ENCODE results near the gene FAM83F. TPM values are rescaled to one million over a fixed set of nuclear protein-coding genes. Genes with fewer than 3 reads are reported as not detected.
"Not testable (repeated sequence)": the region's sequence is repeated elsewhere in the genome, so short reads cannot be mapped to it uniquely, and the experiment has no call there.

Gene FAM83F
- total and polyA plus RNA-seq, 7 donors, result under 0.01 to 19.5 (median 0.71) TPM

- Histone ChIP-seq H3K27ac (no peak overlapping the region), H3K4me1 (no peaks in the 10 kb centered on the region), H3K27me3 (no peaks in the 10 kb centered on the region), H3K9me3 (no peaks in the 10 kb centered on the region), H3K36me3 (no peaks in the 10 kb centered on the region), H3K4me3 (no peak overlapping the region)
- no peak for DNase-seq
- TF ChIP-seq CTCF (IDR thresholded peaks at IDR 0.05) (no peak), EP300 (IDR thresholded peaks at IDR 0.05) (no peak), POLR2A (IDR thresholded peaks at IDR 0.05) (no peak), POLR2AphosphoS5 (IDR thresholded peaks at IDR 0.05) (no peak)
- intact Hi-C loops (cut with DNase I), result no loop called here
- 65 to 89% methylated on average over 8 of the region's 8 CpGs for WGBS, 2 donors
Measured at GRCh38 chr22:39949964-39950737, 44.6 kb upstream of the FAM83F start.

- H3K27ac ChIP-seq; DNase-seq; H3K27me3 ChIP-seq; H3K4me1 ChIP-seq; intact Hi-C loops (cut with DNase I); H3K36me3 ChIP-seq; H3K9me3 ChIP-seq; H3K4me3 ChIP-seq: not testable (repeated sequence)
- WGBS, 2 donors, result 58 to 92% methylated on average over 11 of the region's 11 CpGs
Measured at GRCh38 chr22:39951603-39952293, 43.0 kb upstream of the FAM83F start.

- DNase-seq, result no peak
- Histone ChIP-seq H3K27me3 (no peaks in the 10 kb centered on the region), H3K4me1 (no peaks in the 10 kb centered on the region), H3K9me3 (no peaks in the 10 kb centered on the region), H3K27ac (no peak overlapping the region), H3K4me3 (no peak overlapping the region), H3K36me3 (no peaks in the 10 kb centered on the region)
- TF ChIP-seq EP300 (IDR thresholded peaks at IDR 0.05), result no peak
- no peak for TF ChIP-seq POLR2A (IDR thresholded peaks at IDR 0.05)
- TF ChIP-seq CTCF (IDR thresholded peaks at IDR 0.05), result no peak
- intact Hi-C loops (cut with DNase I), result no loop called here
- 77 to 86% methylated on average over 6 of the region's 6 CpGs for WGBS, 2 donors
Measured at GRCh38 chr22:39952347-39952746, 42.4 kb upstream of the FAM83F start.

GRCh38 chr22:39953101-39953500 is 41.7 kb upstream of the FAM83F start:
- H3K27me3 ChIP-seq, result no peaks in the 10 kb centered on the region
- TF ChIP-seq POLR2AphosphoS5 (IDR thresholded peaks at IDR 0.05), result no peak
- no peak for TF ChIP-seq EP300 (IDR thresholded peaks at IDR 0.05)
- no peak for TF ChIP-seq POLR2A (IDR thresholded peaks at IDR 0.05)
- TF ChIP-seq CTCF (IDR thresholded peaks at IDR 0.05), result no peak
- no peaks in the 10 kb centered on the region for H3K36me3 ChIP-seq
- H3K4me1 ChIP-seq, result no peaks in the 10 kb centered on the region
- H3K27ac ChIP-seq, result no peak overlapping the region
- intact Hi-C loops (cut with DNase I), result no loop called here
- no peaks in the 10 kb centered on the region for H3K9me3 ChIP-seq
- WGBS, 2 donors, result 89 to 94% methylated on average over 2 of the region's 2 CpGs
- DNase-seq, result no peak
- no peak overlapping the region for H3K4me3 ChIP-seq

- peak overlapping the region in 1 of 4 donors; percentile 8 for H3K27ac ChIP-seq
- WGBS, 2 donors, result 86 to 88% methylated on average over 4 of the region's 4 CpGs
Measured at GRCh38 chr22:39954584-39955055, 40.1 kb upstream of the FAM83F start.

More at GRCh38 chr22:39954584-39955055, 40.1 kb upstream of the FAM83F start:
- Histone ChIP-seq H3K9me3 (no peaks in the 10 kb centered on the region), H3K36me3 (no peaks in the 10 kb centered on the region), H3K4me3 (no peak overlapping the region), H3K27me3 (no peaks in the 10 kb centered on the region), H3K4me1 (no peaks in the 10 kb centered on the region)
- intact Hi-C loops (cut with DNase I), result no loop called here
- DNase-seq, result no peak
- TF ChIP-seq POLR2A (IDR thresholded peaks at IDR 0.05), result no peak
- no peak for TF ChIP-seq EP300 (IDR thresholded peaks at IDR 0.05)
- TF ChIP-seq CTCF (IDR thresholded peaks at IDR 0.05), result no peak
- no peak for TF ChIP-seq POLR2AphosphoS5 (IDR thresholded peaks at IDR 0.05)

Measured in sigmoid colon (tissue), 7 donors.